ENCODE results near the gene FRS2.

The FRS2 gene

GRCh38 chr12:69464428-69464827 lies 5.8 kb upstream of the FRS2 start:
- H2BK12ac ChIP-seq (ENCODE audit: low read length in 2 of 2) = no peak overlapping the region
- H3K14ac ChIP-seq (ENCODE audit: low read length in 2 of 2) = no peak overlapping the region
- H2BK5ac ChIP-seq (ENCODE audit: low read depth, low read length, poor library complexity, severe bottlenecking) = no peak overlapping the region
- H3K4me2 ChIP-seq (ENCODE audit: low read length, poor library complexity, severe bottlenecking) = no peak overlapping the region
- no peak for DNase-seq
- no peaks in the 10 kb centered on the region for H3K79me1 ChIP-seq (replicated peaks; ENCODE audit: low read length, poor library complexity, severe bottlenecking)
- no peak overlapping the region for H3K9ac ChIP-seq (ENCODE audit: low read length)
- no peak overlapping the region for H4K8ac ChIP-seq (ENCODE audit: low read length)
- no peak overlapping the region for H4K91ac ChIP-seq (ENCODE audit: low read length)
- no peak overlapping the region for H3K4me3 ChIP-seq (ENCODE audit: insufficient read depth in 1 of 2, low read depth in 1 of 2, low read length in 2 of 2)
- WGBS = 93% methylated on average over 1 of the region's 1 CpG
- no peak overlapping the region for H3K23ac ChIP-seq (ENCODE audit: low read length in 2 of 2)
- no peak overlapping the region for H3K27ac ChIP-seq (ENCODE audit: low read length, poor library complexity, severe bottlenecking)
- no peaks in the 10 kb centered on the region for H3K9me3 ChIP-seq (ENCODE audit: control insufficient read depth, low read length)
- H3K4me1 ChIP-seq (ENCODE audit: control insufficient read depth, insufficient read depth, low read depth, low read length) = no peaks in the 10 kb centered on the region
- no peak overlapping the region for H2BK120ac ChIP-seq (ENCODE audit: low read depth, low read length)
- no peak overlapping the region for H2AK5ac ChIP-seq (ENCODE audit: low read length, severe bottlenecking)
- no peak overlapping the region for H2AFZ ChIP-seq (ENCODE audit: low read depth, low read length)
- H2BK15ac ChIP-seq (ENCODE audit: low read depth, poor library complexity, severe bottlenecking) = no peak overlapping the region
- H3K36me3 ChIP-seq (ENCODE audit: control insufficient read depth in 1 of 2, insufficient read depth in 2 of 2, low read depth in 1 of 2, low read length in 2 of 2) = no peaks in the 10 kb centered on the region
- H3K4ac ChIP-seq (ENCODE audit: low read depth in 1 of 2, low read length in 2 of 2) = no peak overlapping the region
- H3K27me3 ChIP-seq (ENCODE audit: control insufficient read depth in 1 of 2, insufficient read depth in 1 of 2, low read length in 2 of 2) = no peaks in the 10 kb centered on the region
- H3K18ac ChIP-seq (ENCODE audit: low read depth in 1 of 2, low read length in 2 of 2) = no peak overlapping the region

DNA sequence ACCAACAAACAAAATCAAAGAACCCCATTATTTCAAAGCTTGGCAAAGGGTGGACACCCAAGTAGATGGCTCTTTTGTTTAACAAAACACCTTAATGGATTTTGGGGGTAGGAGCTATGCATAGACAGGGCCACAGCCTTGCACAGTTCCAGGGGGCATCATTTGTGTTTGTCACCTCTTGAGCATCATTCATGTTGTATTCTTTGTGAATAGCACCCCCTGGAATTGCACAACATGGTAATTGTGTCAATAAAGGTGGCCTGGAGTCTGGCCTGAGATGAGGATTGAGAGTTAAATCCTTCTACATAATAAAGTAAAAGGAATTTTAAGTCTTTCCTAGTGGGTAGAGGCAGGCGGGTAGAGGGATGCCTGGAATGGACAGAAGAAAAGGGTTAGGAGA lies 3.3 kb upstream of the FRS2 start:
- Histone ChIP-seq H3K79me1 (replicated peaks; ENCODE audit: low read length, poor library complexity, severe bottlenecking) (no peaks in the 10 kb centered on the region), H2AFZ (ENCODE audit: low read depth, low read length) (no peak overlapping the region), H3K4me3 (ENCODE audit: insufficient read depth in 1 of 2, low read depth in 1 of 2, low read length in 2 of 2) (no peak overlapping the region), H3K4ac (ENCODE audit: low read depth in 1 of 2, low read length in 2 of 2) (no peak overlapping the region), H3K14ac (ENCODE audit: low read length in 2 of 2) (no peak overlapping the region), H3K4me1 (ENCODE audit: control insufficient read depth, insufficient read depth, low read depth, low read length) (no peaks in the 10 kb centered on the region), H3K36me3 (ENCODE audit: control insufficient read depth in 1 of 2, insufficient read depth in 2 of 2, low read depth in 1 of 2, low read length in 2 of 2) (no peaks in the 10 kb centered on the region), H3K18ac (ENCODE audit: low read depth in 1 of 2, low read length in 2 of 2) (no peak overlapping the region), H4K8ac (ENCODE audit: low read length) (no peak overlapping the region), H3K27ac (ENCODE audit: low read length, poor library complexity, severe bottlenecking) (no peak overlapping the region), H2AK5ac (ENCODE audit: low read length, severe bottlenecking) (no peak overlapping the region), H2BK120ac (ENCODE audit: low read depth, low read length) (no peak overlapping the region), H4K91ac (ENCODE audit: low read length) (no peak overlapping the region), H3K9me3 (ENCODE audit: control insufficient read depth, low read length) (no peaks in the 10 kb centered on the region), H3K27me3 (ENCODE audit: control insufficient read depth in 1 of 2, insufficient read depth in 1 of 2, low read length in 2 of 2) (no peaks in the 10 kb centered on the region), H3K4me2 (ENCODE audit: low read length, poor library complexity, severe bottlenecking) (no peak overlapping the region), H3K23ac (ENCODE audit: low read length in 2 of 2) (no peak overlapping the region), H2BK12ac (ENCODE audit: low read length in 2 of 2) (no peak overlapping the region), H3K9ac (ENCODE audit: low read length) (no peak overlapping the region), H2BK15ac (ENCODE audit: low read depth, poor library complexity, severe bottlenecking) (no peak overlapping the region), H2BK5ac (ENCODE audit: low read depth, low read length, poor library complexity, severe bottlenecking) (no peak overlapping the region)
- WGBS = 91% methylated on average over 1 of the region's 1 CpG
- no peak for DNase-seq

DNA sequence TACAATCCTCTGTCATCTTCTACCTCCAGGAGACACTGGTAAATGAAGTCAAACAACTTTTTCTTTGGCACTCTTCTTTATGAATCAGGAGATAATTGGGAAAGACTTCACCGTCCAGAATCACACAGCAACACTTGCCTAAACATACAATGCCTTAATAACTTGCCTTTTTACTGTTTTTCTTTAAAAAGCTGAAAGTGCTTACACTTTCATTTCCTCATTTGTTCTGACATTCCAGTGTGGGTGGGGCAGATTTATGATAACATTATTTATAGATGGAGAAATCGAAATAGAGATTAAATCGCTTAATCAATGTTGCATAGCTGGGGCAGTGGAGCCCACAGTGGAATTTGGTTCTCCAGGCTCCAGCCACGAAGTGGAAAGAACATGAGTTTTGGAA lies 2.8 kb upstream of the FRS2 start:
- WGBS = 97% methylated on average over 3 of the region's 4 CpGs
- Histone ChIP-seq H3K23ac (ENCODE audit: low read length in 2 of 2) (no peak overlapping the region), H2BK15ac (ENCODE audit: low read depth, poor library complexity, severe bottlenecking) (no peak overlapping the region)

GRCh38 chr12:69468237-69469026 lies 1.8 kb upstream of the FRS2 start:
- no peak overlapping the region for H2BK5ac ChIP-seq (ENCODE audit: low read depth, low read length, poor library complexity, severe bottlenecking)
- H3K27ac ChIP-seq (ENCODE audit: low read length, poor library complexity, severe bottlenecking) = no peak overlapping the region
- H3K36me3 ChIP-seq (ENCODE audit: control insufficient read depth in 1 of 2, insufficient read depth in 2 of 2, low read depth in 1 of 2, low read length in 2 of 2) = no peaks in the 10 kb centered on the region
- H2BK12ac ChIP-seq (ENCODE audit: low read length in 2 of 2) = no peak overlapping the region
- 92% methylated on average over 6 of the region's 7 CpGs for WGBS
- H2AK5ac ChIP-seq (ENCODE audit: low read length, severe bottlenecking) = no peak overlapping the region
- H4K91ac ChIP-seq (ENCODE audit: low read length) = no peak overlapping the region
- H3K23ac ChIP-seq (ENCODE audit: low read length in 2 of 2) = no peak overlapping the region
- no peaks in the 10 kb centered on the region for H3K79me1 ChIP-seq (replicated peaks; ENCODE audit: low read length, poor library complexity, severe bottlenecking)
- peak overlapping the region; percentile 70 for H3K9ac ChIP-seq (ENCODE audit: low read length)
- peaks cover 2% of the 10 kb centered on the region for H3K4me1 ChIP-seq (ENCODE audit: control insufficient read depth, insufficient read depth, low read depth, low read length)
- H2BK120ac ChIP-seq (ENCODE audit: low read depth, low read length) = no peak overlapping the region
- H3K14ac ChIP-seq (ENCODE audit: low read length in 2 of 2) = no peak overlapping the region
- H3K4me2 ChIP-seq (ENCODE audit: low read length, poor library complexity, severe bottlenecking) = no peak overlapping the region
- DNase-seq = no peak
- H2BK15ac ChIP-seq (ENCODE audit: low read depth, poor library complexity, severe bottlenecking) = no peak overlapping the region
- no peak overlapping the region for H3K18ac ChIP-seq (ENCODE audit: low read depth in 1 of 2, low read length in 2 of 2)
- H3K9me3 ChIP-seq (ENCODE audit: control insufficient read depth, low read length) = no peaks in the 10 kb centered on the region
- H3K4me3 ChIP-seq (ENCODE audit: insufficient read depth in 1 of 2, low read depth in 1 of 2, low read length in 2 of 2) = no peak overlapping the region
- no peaks in the 10 kb centered on the region for H3K27me3 ChIP-seq (ENCODE audit: control insufficient read depth in 1 of 2, insufficient read depth in 1 of 2, low read length in 2 of 2)
- no peak overlapping the region for H3K4ac ChIP-seq (ENCODE audit: low read depth in 1 of 2, low read length in 2 of 2)
- H2AFZ ChIP-seq (ENCODE audit: low read depth, low read length) = no peak overlapping the region
- no peak overlapping the region for H4K8ac ChIP-seq (ENCODE audit: low read length)

More for the DNA sequence above, 2.8 kb upstream of the FRS2 start:
- Histone ChIP-seq H3K4me1 (ENCODE audit: control insufficient read depth, insufficient read depth, low read depth, low read length) (peaks cover 2% of the 10 kb centered on the region), H3K14ac (ENCODE audit: low read length in 2 of 2) (no peak overlapping the region), H3K27ac (ENCODE audit: low read length, poor library complexity, severe bottlenecking) (no peak overlapping the region), H3K4me2 (ENCODE audit: low read length, poor library complexity, severe bottlenecking) (no peak overlapping the region), H3K18ac (ENCODE audit: low read depth in 1 of 2, low read length in 2 of 2) (no peak overlapping the region), H3K79me1 (replicated peaks; ENCODE audit: low read length, poor library complexity, severe bottlenecking) (no peaks in the 10 kb centered on the region), H2AK5ac (ENCODE audit: low read length, severe bottlenecking) (no peak overlapping the region), H2AFZ (ENCODE audit: low read depth, low read length) (no peak overlapping the region), H3K4me3 (ENCODE audit: insufficient read depth in 1 of 2, low read depth in 1 of 2, low read length in 2 of 2) (peak overlapping the region in 1 of 2 experiments; percentile 5), H3K9ac (ENCODE audit: low read length) (no peak overlapping the region), H2BK5ac (ENCODE audit: low read depth, low read length, poor library complexity, severe bottlenecking) (no peak overlapping the region), H2BK120ac (ENCODE audit: low read depth, low read length) (no peak overlapping the region), H4K91ac (ENCODE audit: low read length) (no peak overlapping the region), H4K8ac (ENCODE audit: low read length) (no peak overlapping the region), H3K4ac (ENCODE audit: low read depth in 1 of 2, low read length in 2 of 2) (no peak overlapping the region), H3K27me3 (ENCODE audit: control insufficient read depth in 1 of 2, insufficient read depth in 1 of 2, low read length in 2 of 2) (no peaks in the 10 kb centered on the region), H3K36me3 (ENCODE audit: control insufficient read depth in 1 of 2, insufficient read depth in 2 of 2, low read depth in 1 of 2, low read length in 2 of 2) (no peaks in the 10 kb centered on the region), H3K9me3 (ENCODE audit: control insufficient read depth, low read length) (no peaks in the 10 kb centered on the region), H2BK12ac (ENCODE audit: low read length in 2 of 2) (no peak overlapping the region)
- DNase-seq = no peak

All from mesenchymal stem cell (in vitro differentiated cells and primary cell).